ENCODE data around the gene CLPSL1. TPM values are rescaled to one million over a fixed set of nuclear protein-coding genes. Genes with fewer than 3 reads are reported as not detected.

CLPSL1 gene
- total and polyA plus RNA-seq, 2 of the 13 experiments (the other 11 are each of a cell fraction or from before 2014, with no cell fraction given): not detected

DNA sequence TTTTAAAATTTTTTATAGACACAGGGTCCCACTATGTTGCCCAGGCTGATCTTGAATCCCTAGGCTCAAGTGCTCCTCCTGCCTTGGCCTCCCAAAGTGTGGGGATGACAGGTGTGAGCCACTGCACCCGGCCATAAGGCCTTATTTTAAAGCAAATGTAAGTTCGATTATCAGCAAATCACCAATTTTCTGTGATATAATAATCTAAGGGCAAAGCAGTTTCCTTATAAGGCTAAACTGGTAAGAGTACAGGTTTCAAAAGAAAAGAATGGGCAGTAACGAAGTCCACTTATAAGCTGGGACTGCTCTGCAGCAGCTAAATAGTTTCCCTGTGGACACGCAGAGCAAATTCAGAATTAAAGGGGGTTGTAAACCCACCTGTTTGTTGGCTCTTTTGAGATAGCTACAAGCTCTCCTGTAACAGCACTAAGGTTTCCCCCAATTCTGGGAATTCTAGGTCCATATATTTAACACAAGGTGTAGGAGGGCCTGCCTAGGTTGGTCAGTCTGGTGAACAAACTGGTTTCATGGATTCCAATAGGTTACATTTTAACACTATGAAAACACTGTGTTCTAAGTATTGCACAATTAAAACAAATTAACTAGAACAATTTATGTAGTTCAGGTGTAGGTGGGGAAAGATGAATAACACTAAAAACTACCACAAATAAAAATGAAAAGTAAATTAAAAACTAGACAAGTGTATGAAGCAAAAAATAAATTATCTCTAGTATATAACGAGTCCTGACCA lies 50.6 kb downstream of the CLPSL1 start (continued):
- TF ChIP-seq POLR2AphosphoS2 (IDR thresholded peaks at IDR 0.05; ENCODE audit: low read depth, low read length) (peak; percentile 76; the same call in 1 of the 2 replicates), SRF (IDR thresholded peaks at IDR 0.05; ENCODE audit: low read depth, low read length) (peak; percentile 62; the same call in 1 of the 2 replicates), ZNF660 (CRISPR knock-in tag; IDR thresholded peaks at IDR 0.05; ENCODE audit: borderline replicate concordance, low read depth) (no peak), ZNF567 (CRISPR knock-in tag; IDR thresholded peaks at IDR 0.05; ENCODE audit: borderline replicate concordance) (no peak), SSRP1 (CRISPR knock-in tag; IDR thresholded peaks at IDR 0.05) (0 out of 2 replicates have a peak, but pooled peaks have one; percentile 22), NONO (IDR thresholded peaks at IDR 0.05) (no peak), NONO (CRISPR knock-in tag; conservative IDR thresholded peaks at IDR 0.05) (peak; percentile 15; the same call in 1 of the 2 replicates), MIXL1 (CRISPR knock-in tag; IDR thresholded peaks at IDR 0.05) (peak; percentile 62; the same call in 1 of the 2 replicates), ZNF256 (CRISPR knock-in tag; conservative IDR thresholded peaks at IDR 0.05) (0 out of 2 replicates have a peak, but pooled peaks have one; percentile 65), ZNF160 (CRISPR knock-in tag; IDR thresholded peaks at IDR 0.05) (no peak), ZNF260 (CRISPR knock-in tag; IDR thresholded peaks at IDR 0.05; ENCODE audit: borderline replicate concordance, low read depth) (no peak), ATF1 (CRISPR knock-in tag; IDR thresholded peaks at IDR 0.05) (0 out of 2 replicates have a peak, but pooled peaks have one; percentile 2), ZNF670 (CRISPR knock-in tag; IDR thresholded peaks at IDR 0.05; ENCODE audit: borderline replicate concordance) (no peak), FOXO1 (CRISPR knock-in tag; IDR thresholded peaks at IDR 0.05) (no peak)
- TF ChIP-seq, protein P1, sequence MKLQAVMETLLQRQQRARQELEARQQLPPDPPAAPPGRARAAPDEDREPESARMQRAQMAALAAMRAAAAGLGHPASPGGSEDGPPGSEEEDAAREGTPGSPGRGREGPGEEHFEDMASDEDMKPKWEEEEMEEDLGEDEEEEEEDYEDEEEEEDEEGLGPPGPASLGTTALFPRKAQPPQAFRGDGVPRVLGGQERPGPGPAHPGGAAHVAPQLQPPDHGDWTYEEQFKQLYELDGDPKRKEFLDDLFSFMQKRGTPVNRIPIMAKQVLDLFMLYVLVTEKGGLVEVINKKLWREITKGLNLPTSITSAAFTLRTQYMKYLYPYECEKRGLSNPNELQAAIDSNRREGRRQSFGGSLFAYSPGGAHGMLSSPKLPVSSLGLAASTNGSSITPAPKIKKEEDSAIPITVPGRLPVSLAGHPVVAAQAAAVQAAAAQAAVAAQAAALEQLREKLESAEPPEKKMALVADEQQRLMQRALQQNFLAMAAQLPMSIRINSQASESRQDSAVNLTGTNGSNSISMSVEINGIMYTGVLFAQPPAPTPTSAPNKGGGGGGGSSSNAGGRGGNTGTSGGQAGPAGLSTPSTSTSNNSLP (IDR thresholded peaks at IDR 0.05; ENCODE audit: low read depth, low read length): no peak
- TF ChIP-seq, protein P2, sequence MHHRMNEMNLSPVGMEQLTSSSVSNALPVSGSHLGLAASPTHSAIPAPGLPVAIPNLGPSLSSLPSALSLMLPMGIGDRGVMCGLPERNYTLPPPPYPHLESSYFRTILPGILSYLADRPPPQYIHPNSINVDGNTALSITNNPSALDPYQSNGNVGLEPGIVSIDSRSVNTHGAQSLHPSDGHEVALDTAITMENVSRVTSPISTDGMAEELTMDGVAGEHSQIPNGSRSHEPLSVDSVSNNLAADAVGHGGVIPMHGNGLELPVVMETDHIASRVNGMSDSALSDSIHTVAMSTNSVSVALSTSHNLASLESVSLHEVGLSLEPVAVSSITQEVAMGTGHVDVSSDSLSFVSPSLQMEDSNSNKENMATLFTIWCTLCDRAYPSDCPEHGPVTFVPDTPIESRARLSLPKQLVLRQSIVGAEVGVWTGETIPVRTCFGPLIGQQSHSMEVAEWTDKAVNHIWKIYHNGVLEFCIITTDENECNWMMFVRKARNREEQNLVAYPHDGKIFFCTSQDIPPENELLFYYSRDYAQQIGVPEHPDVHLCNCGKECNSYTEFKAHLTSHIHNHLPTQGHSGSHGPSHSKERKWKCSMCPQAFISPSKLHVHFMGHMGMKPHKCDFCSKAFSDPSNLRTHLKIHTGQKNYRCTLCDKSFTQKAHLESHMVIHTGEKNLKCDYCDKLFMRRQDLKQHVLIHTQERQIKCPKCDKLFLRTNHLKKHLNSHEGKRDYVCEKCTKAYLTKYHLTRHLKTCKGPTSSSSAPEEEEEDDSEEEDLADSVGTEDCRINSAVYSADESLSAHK (CRISPR knock-in tag; IDR thresholded peaks at IDR 0.05; ENCODE audit: borderline replicate concordance): no peak
- TF ChIP-seq, protein P3, sequence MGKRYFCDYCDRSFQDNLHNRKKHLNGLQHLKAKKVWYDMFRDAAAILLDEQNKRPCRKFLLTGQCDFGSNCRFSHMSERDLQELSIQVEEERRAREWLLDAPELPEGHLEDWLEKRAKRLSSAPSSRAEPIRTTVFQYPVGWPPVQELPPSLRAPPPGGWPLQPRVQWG (CRISPR knock-in tag; IDR thresholded peaks at IDR 0.05; ENCODE audit: borderline replicate concordance, low read depth): no peak
